Suprapubic skin (tissue), 4 donors: Measurements from ENCODE around the gene MYH7B. TPM values are rescaled to one million over a fixed set of nuclear protein-coding genes. Genes with fewer than 3 reads are reported as not detected.

ENCODE experiments used
- DNase-seq, 2 donors: peaks; one replicate each; pipeline ENCODE4 v3.0.0-alpha.2; 2019; ENCODE audit warnings: low spot score in 2 of 2
- H3K27ac ChIP-seq: fragments of 200-600 bp; sonication (generic); one replicate; pipeline ENCODE4 v1.5.1; 2019
- H3K27me3 ChIP-seq: fragments of 200-600 bp; sonication (generic); one replicate; pipeline ENCODE4 v1.5.1; 2019
- H3K36me3 ChIP-seq: fragments of 200-600 bp; sonication (generic); one replicate; pipeline ENCODE4 v1.5.1; 2019
- H3K4me1 ChIP-seq: fragments of 200-600 bp; sonication (generic); one replicate; pipeline ENCODE4 v1.5.1; 2019
- H3K4me3 ChIP-seq: fragments of 200-600 bp; sonication (generic); one replicate; pipeline ENCODE4 v1.5.1; 2019; ENCODE audit warnings: mild to moderate bottlenecking
- H3K9me3 ChIP-seq: fragments of 200-600 bp; sonication (generic); one replicate; pipeline ENCODE4 v1.5.1; 2019
- CTCF ChIP-seq, 2 donors: fragments of 200-600 bp in 1 of 2; fragments of 450-650 bp in 1 of 2; sonication (generic) in 1 of 2; IDR thresholded peaks; one replicate each; pipeline ENCODE4 v1.5.1; 2016 to 2019; ENCODE audit warnings: antibody characterized with exemption in 2 of 2, mild to moderate bottlenecking in 1 of 2, moderate library complexity in 1 of 2
- EP300 ChIP-seq: sonication (generic); formaldehyde crosslinking; IDR thresholded peaks from one replicate; pipeline ENCODE4 v1.6.1; 2017; ENCODE audit warnings: antibody characterized with exemption
- POLR2A ChIP-seq, 2 donors: fragments of 450-650 bp; IDR thresholded peaks; one replicate each; pipeline ENCODE4 v1.6.1; 2017; ENCODE audit warnings: antibody characterized with exemption in 2 of 2, mild to moderate bottlenecking in 2 of 2, moderate library complexity in 2 of 2
- POLR2AphosphoS5 ChIP-seq, 3 donors: sonication (generic); formaldehyde crosslinking; IDR thresholded peaks; one replicate each; pipeline ENCODE4 v1.6.1; 2017; ENCODE audit warnings: antibody characterized with exemption in 3 of 3
- WGBS: methylation state at CpG from one replicate; pipeline ENCODE4 v1.1.5; 2018; 5-methylcytosine and 5-hydroxymethylcytosine counted together
- total RNA-seq, 4 donors: library from RNA; depleted of rRNA; stranded (reverse); fragments of >200 nt; gene quantifications; one replicate each; pipeline ENCODE4 v1.1.0, GENCODE V29; 2016

MYH7B gene
- total RNA-seq, 4 donors from 2014 or later, result 0.18 to 0.97 (median 0.30) TPM; not detected in 1

- 86% methylated on average over 5 of the region's 28 CpGs for WGBS
- Histone ChIP-seq H3K27me3 (no peaks in the 10 kb centered on the region), H3K4me3 (no peak overlapping the region), H3K27ac (no peak overlapping the region), H3K36me3 (peaks cover 90% of the 10 kb centered on the region), H3K9me3 (no peaks in the 10 kb centered on the region), H3K4me1 (peaks cover 8% of the 10 kb centered on the region)
- TF ChIP-seq POLR2AphosphoS5 (IDR thresholded peaks at IDR 0.05) (no peak), CTCF (IDR thresholded peaks at IDR 0.05) (no peak), POLR2A (IDR thresholded peaks at IDR 0.05) (no peak), EP300 (no peak)
- no peak for DNase-seq
Measured at GRCh38 chr20:35000311-35000921, 44.7 kb downstream of the MYH7B start.

DNA sequence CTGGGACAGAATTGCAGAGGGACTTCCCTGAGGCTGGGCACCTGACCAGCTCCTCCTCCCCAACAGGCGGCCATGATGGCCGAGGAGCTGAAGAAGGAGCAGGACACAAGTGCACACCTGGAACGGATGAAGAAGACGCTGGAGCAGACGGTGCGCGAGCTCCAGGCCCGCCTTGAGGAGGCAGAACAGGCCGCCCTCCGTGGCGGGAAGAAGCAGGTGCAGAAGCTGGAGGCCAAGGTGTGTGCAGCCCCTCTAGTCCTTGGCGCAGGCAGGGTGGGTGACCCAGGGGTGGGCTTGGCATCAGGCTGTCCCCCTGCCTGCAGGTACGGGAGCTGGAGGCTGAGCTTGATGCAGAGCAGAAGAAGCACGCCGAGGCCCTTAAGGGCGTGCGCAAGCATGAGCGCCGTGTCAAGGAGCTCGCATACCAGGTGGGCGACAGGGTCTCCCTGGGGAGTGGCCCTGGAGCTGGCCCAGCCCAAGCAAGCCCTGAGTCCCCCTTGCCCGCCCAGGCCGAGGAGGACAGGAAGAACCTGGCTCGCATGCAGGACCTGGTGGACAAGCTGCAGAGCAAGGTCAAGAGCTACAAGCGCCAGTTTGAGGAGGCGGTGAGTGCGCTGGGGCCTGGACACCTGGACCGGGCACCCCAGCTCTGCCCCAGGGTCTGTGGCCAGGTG, 45.4 kb downstream of the MYH7B start:
- Histone ChIP-seq H3K27me3 (no peaks in the 10 kb centered on the region), H3K4me3 (no peak overlapping the region), H3K36me3 (peaks cover 90% of the 10 kb centered on the region), H3K4me1 (peaks cover 8% of the 10 kb centered on the region), H3K9me3 (no peaks in the 10 kb centered on the region), H3K27ac (no peak overlapping the region)
- 93% methylated on average over 19 of the region's 28 CpGs for WGBS
- TF ChIP-seq POLR2AphosphoS5 (IDR thresholded peaks at IDR 0.05) (no peak), CTCF (IDR thresholded peaks at IDR 0.05) (no peak), EP300 (no peak), POLR2A (IDR thresholded peaks at IDR 0.05) (no peak)
- DNase-seq, result no peak

- TF ChIP-seq EP300 (no peak), POLR2AphosphoS5 (IDR thresholded peaks at IDR 0.05) (no peak), POLR2A (IDR thresholded peaks at IDR 0.05) (no peak), CTCF (IDR thresholded peaks at IDR 0.05) (no peak)
- Histone ChIP-seq H3K27me3 (no peaks in the 10 kb centered on the region), H3K27ac (no peak overlapping the region), H3K4me1 (peaks cover 8% of the 10 kb centered on the region), H3K9me3 (no peaks in the 10 kb centered on the region), H3K36me3 (peaks cover 90% of the 10 kb centered on the region), H3K4me3 (no peak overlapping the region)
- no peak for DNase-seq
- 94% methylated on average over 13 of the region's 15 CpGs for whole genome bisulfite sequencing
Measured at GRCh38 chr20:35001596-35002362, 46.1 kb downstream of the MYH7B start.

- H3K4me3 ChIP-seq, result no peak overlapping the region
- WGBS, result 84% methylated on average over 5 of the region's 10 CpGs
- DNase-seq, result peak in 1 of 2 donors; percentile 41
- H3K27ac ChIP-seq, result no peak overlapping the region
- TF ChIP-seq POLR2AphosphoS5 (IDR thresholded peaks at IDR 0.05), result no peak
- TF ChIP-seq POLR2A (IDR thresholded peaks at IDR 0.05), result no peak
- TF ChIP-seq EP300, result no peak
- H3K27me3 ChIP-seq, result no peaks in the 10 kb centered on the region
- peaks cover 96% of the 10 kb centered on the region for H3K36me3 ChIP-seq
- H3K4me1 ChIP-seq, result peaks cover 2% of the 10 kb centered on the region
- no peaks in the 10 kb centered on the region for H3K9me3 ChIP-seq
Measured at GRCh38 chr20:35002426-35003210, 47.0 kb downstream of the MYH7B start.

DNA sequence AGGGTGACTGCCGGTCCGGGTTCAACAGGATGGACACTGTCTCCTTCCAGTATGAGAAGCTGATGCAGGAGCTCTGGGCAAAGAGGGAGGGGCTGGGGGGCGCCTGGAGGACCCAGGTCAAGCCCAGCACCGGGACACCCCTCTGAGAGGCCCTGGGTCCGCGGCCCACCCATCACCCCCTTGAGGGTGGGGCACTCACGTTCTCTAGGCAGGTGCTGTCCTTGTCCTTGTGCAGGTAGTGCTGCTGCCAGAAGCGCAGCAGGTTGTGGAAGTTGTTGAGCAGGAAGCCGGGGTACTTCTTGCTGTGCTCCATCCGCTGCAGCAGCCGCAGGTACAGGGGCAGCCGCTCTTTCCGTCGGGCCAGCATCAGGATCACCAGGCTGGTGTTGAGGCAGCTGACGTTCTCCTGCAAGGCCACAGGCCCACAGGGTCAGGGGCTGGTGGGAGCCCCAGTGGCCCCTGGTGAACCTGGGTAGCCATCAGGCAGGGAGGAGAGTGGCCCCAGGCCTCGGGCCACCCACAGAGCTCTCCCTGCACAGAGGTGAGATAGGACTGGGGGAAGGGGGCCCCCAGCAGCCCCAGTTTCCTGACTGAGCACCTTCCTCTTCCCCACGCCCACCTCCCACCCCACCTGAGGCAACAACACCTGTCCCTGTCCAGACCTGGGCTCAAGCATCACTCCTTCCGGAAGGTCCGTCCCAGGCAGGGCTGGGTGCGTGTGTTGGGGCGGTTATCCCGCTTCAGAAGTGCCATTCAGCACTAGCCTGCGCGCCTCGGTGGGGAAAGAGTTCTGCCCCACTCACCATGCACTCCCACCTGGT, 47.8 kb downstream of the MYH7B start:
- Histone ChIP-seq H3K4me3 (no peak overlapping the region), H3K9me3 (no peaks in the 10 kb centered on the region), H3K36me3 (peaks cover 100% of the 10 kb centered on the region), H3K4me1 (peaks cover under 1% of the 10 kb centered on the region), H3K27ac (no peak overlapping the region), H3K27me3 (no peaks in the 10 kb centered on the region)
- DNase-seq, result peak in 1 of 2 donors; percentile 52
- WGBS, result 93% methylated on average over 13 of the region's 25 CpGs
- TF ChIP-seq EP300, result no peak
- no peak for TF ChIP-seq CTCF (IDR thresholded peaks at IDR 0.05)
- no peak for TF ChIP-seq POLR2A (IDR thresholded peaks at IDR 0.05)
- no peak for TF ChIP-seq POLR2AphosphoS5 (IDR thresholded peaks at IDR 0.05)
